Fibroblast of villous mesenchyme (primary cell): ENCODE measurements around the gene SMIM36. TPM values are rescaled to one million over a fixed set of nuclear protein-coding genes. Genes with fewer than 3 reads are reported as not detected.
A peak's percentile ranks its signal among the peaks of the same experiment; 100 is the strongest.

Experiments
- DNase-seq: peaks from one replicate; pipeline ENCODE4 v3.0.0-alpha.2; 2010; ENCODE audit warnings: low read depth
- H3K4me3 ChIP-seq: 2 replicates; pipeline ENCODE4 v1.5.1; 2011; ENCODE audit warnings: low read depth, mild to moderate bottlenecking, low read length
- CTCF ChIP-seq: IDR thresholded peaks from 2 replicates; pipeline ENCODE4 v1.5.1; 2012; ENCODE audit warnings: low read depth, mild to moderate bottlenecking, low read length; ENCODE audit not compliant: insufficient read depth
- total RNA-seq: library from RNA; depleted of rRNA; stranded (reverse); fragments of >200 nt; gene quantifications from 2 replicates; pipeline ENCODE4 v1.2.3, GENCODE V29; 2012

SMIM36 gene
- total RNA-seq, 1 donor = not detected

GRCh38 chr17:55420067-55420775 lies 91.0 kb downstream of the SMIM36 start:
- peak overlapping the region; percentile 76 for H3K4me3 ChIP-seq
- no peak for DNase-seq
- TF ChIP-seq CTCF = no peak

GRCh38 chr17:55418369-55419268 lies 92.6 kb downstream of the SMIM36 start:
- no peak for DNase-seq
- H3K4me3 ChIP-seq = peak overlapping the region; percentile 76
- TF ChIP-seq CTCF = no peak

GRCh38 chr17:55417411-55418268 lies 93.6 kb downstream of the SMIM36 start:
- TF ChIP-seq CTCF = no peak
- peak overlapping the region; percentile 26 for H3K4me3 ChIP-seq

GRCh38 chr17:55416470-55417052 lies 94.7 kb downstream of the SMIM36 start:
- TF ChIP-seq CTCF = no peak
- peak; percentile 71 for DNase-seq
- no peak overlapping the region for H3K4me3 ChIP-seq

More at GRCh38 chr17:55417411-55418268, 93.6 kb downstream of the SMIM36 start:
- no peak for DNase-seq

GRCh38 chr17:55416000-55416399 lies 95.3 kb downstream of the SMIM36 start:
- no peak for DNase-seq
- TF ChIP-seq CTCF = no peak

GRCh38 chr17:55414983-55415382 lies 96.3 kb downstream of the SMIM36 start:
- DNase-seq = no peak
- no peak overlapping the region for H3K4me3 ChIP-seq
- TF ChIP-seq CTCF = no peak

More at GRCh38 chr17:55416000-55416399, 95.3 kb downstream of the SMIM36 start:
- H3K4me3 ChIP-seq = no peak overlapping the region
